Lung (tissue), 12 donors: ENCODE measurements around the gene EGFR. TPM values are rescaled to one million over a fixed set of nuclear protein-coding genes. Genes with fewer than 3 reads are reported as not detected.

ENCODE experiments used
- ATAC-seq: fragments of 200-7000 bp; cut with Tn5 transposase; one replicate; pipeline ENCODE4 v1.9.1; 2020; ENCODE audit warnings: moderate number of reproducible peaks; ENCODE audit not compliant: insufficient read depth, low FRiP score
- DNase-seq, 3 donors: peaks; one replicate each; pipeline ENCODE4 v3.0.0-alpha.2; 2013 to 2017
- H3K27ac ChIP-seq, 2 donors: one replicate each; pipeline ENCODE4 v1.5.1; 2013; ENCODE audit warnings: mild to moderate bottlenecking in 2 of 2, moderate library complexity in 2 of 2, control low read depth in 1 of 2, inconsistent platforms in 1 of 2, low read depth in 1 of 2, low read length in 1 of 2
- H3K27me3 ChIP-seq, 3 donors: one replicate each; pipeline ENCODE4 v1.5.1; 2013; ENCODE audit warnings: low read length in 2 of 3; ENCODE audit not compliant: control insufficient read depth in 3 of 3, insufficient read depth in 3 of 3
- H3K36me3 ChIP-seq, 4 donors: one replicate each; pipeline ENCODE4 v1.5.1; 2013; ENCODE audit warnings: low read length in 4 of 4, mild to moderate bottlenecking in 1 of 4, moderate library complexity in 1 of 4; ENCODE audit not compliant: control insufficient read depth in 4 of 4, insufficient read depth in 4 of 4
- H3K4me1 ChIP-seq, 5 donors: one replicate each; pipeline ENCODE4 v1.5.1; 2013; ENCODE audit warnings: low read length in 5 of 5, mild to moderate bottlenecking in 2 of 5, moderate library complexity in 1 of 5; ENCODE audit not compliant: control insufficient read depth in 5 of 5, insufficient read depth in 5 of 5
- H3K4me3 ChIP-seq: one replicate; pipeline ENCODE4 v1.5.1; 2013; ENCODE audit warnings: mild to moderate bottlenecking, control low read depth, moderate library complexity
- H3K9ac ChIP-seq, 2 donors: one replicate each; pipeline ENCODE4 v1.5.1; 2013; ENCODE audit warnings: low read length in 2 of 2, control low read depth in 1 of 2; ENCODE audit not compliant: insufficient read depth in 1 of 2
- H3K9me3 ChIP-seq, 4 donors: one replicate each; pipeline ENCODE4 v1.5.1; 2013; ENCODE audit warnings: low read length in 3 of 4, mild to moderate bottlenecking in 1 of 4, moderate library complexity in 1 of 4; ENCODE audit not compliant: control insufficient read depth in 4 of 4, insufficient read depth in 3 of 4
- WGBS, 2 donors: extraction: QIAGEN DNeasy Blood & Tissue Kit; methylation state at CpG; one replicate each; pipeline ENCODE4 v1.1.7; 2013; 5-methylcytosine and 5-hydroxymethylcytosine counted together
- polyA plus RNA-seq, 2 donors: library from polyadenylated mRNA; stranded (reverse); fragments of 200-250 nt; gene quantifications; one replicate each; pipeline ENCODE4 v1.2.1, GENCODE V29; 2013
- total RNA-seq, 2 donors: library from RNA; depleted of rRNA in 1 of 2; stranded (reverse); fragments of >200 nt in 1 of 2; gene quantifications; one replicate each; pipeline ENCODE4 v1.2.1, GENCODE V29; 2014 to 2021
- TF ChIP-seq, protein P1 (sequence below): IDR thresholded peaks from 2 replicates; pipeline ENCODE4 v1.5.1; 2012; ENCODE audit warnings: mild to moderate bottlenecking; ENCODE audit errors: control extremely low read depth, extremely low read depth
- donor health status: control.
- donor health status: control.
- donor health status: Bipolar disorder and iron deficiency.
- donor health status: healthy.
- donor health status: DM: yes; HTN: yes; CAD: no.

EGFR gene
- total and polyA plus RNA-seq, 4 donors = 11.6 to 78.7 (median 37.1) TPM

DNA sequence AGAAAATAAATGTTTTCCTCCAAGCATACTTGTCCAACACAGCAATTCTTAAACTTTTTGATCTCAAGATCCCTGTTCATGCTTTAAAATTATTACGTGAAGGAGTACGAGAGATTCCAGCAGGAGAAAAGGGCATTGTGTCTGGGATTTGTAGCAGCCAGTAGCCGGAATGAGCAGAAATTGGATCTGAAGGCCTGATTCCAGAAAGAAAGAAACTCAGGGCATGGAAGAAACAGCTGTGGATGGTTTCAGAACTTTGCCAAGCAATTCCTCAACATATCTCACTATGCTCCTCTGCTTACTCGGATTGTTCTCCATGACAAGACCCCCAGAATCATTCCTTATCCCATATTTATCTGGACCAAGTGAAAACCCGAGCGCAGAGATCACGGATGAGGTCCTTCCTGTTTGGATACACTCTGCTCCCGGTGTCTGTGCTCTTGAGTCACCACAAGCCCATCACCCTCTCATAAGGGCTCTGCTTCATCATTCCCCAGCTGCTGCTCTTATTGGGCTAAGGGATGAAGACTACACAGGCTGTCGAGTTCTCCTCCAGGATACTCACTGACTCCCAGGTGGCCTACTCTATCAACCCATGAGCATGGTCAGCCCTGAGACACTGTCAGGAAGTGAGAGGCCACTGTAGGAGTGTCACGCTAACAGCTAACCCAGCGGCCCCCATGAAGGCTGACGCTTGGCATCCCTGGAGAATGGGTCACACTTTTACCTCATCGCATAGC is 225.4 kb downstream of the EGFR start:
- Histone ChIP-seq H3K27me3 (no peaks in the 10 kb centered on the region), H3K9me3 (no peaks in the 10 kb centered on the region), H3K4me1 (peaks cover 0 to 5% (median 0%) of the 10 kb centered on the region in 5 donors), H3K36me3 (no peaks in the 10 kb centered on the region), H3K27ac (no peak overlapping the region), H3K9ac (no peak overlapping the region), H3K4me3 (no peak overlapping the region)
- WGBS, 2 donors = 82 to 91% methylated on average over 13 of the region's 13 CpGs
- DNase-seq = no peak
- TF ChIP-seq, protein P1, sequence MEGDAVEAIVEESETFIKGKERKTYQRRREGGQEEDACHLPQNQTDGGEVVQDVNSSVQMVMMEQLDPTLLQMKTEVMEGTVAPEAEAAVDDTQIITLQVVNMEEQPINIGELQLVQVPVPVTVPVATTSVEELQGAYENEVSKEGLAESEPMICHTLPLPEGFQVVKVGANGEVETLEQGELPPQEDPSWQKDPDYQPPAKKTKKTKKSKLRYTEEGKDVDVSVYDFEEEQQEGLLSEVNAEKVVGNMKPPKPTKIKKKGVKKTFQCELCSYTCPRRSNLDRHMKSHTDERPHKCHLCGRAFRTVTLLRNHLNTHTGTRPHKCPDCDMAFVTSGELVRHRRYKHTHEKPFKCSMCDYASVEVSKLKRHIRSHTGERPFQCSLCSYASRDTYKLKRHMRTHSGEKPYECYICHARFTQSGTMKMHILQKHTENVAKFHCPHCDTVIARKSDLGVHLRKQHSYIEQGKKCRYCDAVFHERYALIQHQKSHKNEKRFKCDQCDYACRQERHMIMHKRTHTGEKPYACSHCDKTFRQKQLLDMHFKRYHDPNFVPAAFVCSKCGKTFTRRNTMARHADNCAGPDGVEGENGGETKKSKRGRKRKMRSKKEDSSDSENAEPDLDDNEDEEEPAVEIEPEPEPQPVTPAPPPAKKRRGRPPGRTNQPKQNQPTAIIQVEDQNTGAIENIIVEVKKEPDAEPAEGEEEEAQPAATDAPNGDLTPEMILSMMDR = no peak
- ATAC-seq = no peak

DNA sequence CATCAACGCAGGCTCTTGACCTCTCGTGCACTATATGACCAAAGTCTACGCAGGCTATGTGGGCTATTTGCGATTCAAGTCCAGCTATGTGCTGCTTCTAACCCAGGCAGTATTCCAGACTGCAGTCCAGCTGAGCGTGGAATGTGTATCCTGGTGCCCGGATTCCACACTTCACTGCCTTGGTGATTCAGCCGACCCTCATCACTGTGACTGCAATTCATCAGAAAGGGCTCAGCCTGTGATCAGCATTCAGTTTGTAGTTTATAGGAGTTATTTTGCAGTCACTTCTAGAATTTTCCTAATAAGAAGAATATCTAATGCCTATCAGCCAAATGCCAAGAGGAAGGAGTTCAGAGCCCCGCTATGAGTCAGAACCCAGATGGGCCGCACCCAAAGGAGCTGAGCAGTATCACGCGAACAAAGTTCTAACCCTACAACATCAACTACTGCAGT is 226.5 kb downstream of the EGFR start:
- Histone ChIP-seq H3K27me3 (no peaks in the 10 kb centered on the region), H3K36me3 (no peaks in the 10 kb centered on the region), H3K4me3 (no peak overlapping the region), H3K9me3 (no peaks in the 10 kb centered on the region), H3K9ac (no peak overlapping the region), H3K4me1 (peaks cover 0 to 5% (median 0%) of the 10 kb centered on the region in 5 donors), H3K27ac (no peak overlapping the region)
- 76 to 89% methylated on average over 11 of the region's 11 CpGs for whole genome bisulfite sequencing, 2 donors
- no peak for DNase-seq
- TF ChIP-seq, protein P1 = no peak
- no peak for ATAC-seq

DNA sequence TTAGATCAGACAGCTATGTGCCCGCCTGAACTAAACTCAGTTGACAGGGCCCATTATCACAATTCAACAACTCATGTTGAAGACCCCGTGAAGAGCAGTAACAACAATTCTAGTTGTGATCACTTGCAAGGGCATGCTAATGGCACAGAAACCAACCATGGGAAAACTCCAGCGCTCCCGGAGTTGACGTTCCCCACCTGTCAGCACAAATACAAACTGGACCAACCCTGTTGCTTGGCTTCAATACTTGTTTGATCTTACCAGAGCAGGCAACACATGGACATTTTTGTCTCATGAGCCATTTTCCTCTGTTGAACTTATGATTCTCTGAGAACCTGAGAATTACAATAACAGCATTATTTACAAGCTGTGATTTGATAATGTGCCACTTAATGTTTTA is 227.4 kb downstream of the EGFR start:
- DNase-seq (peak in 2 of 3 donors; percentile 31 to 41), ATAC-seq (no peak)
- H3K27ac ChIP-seq = no peak overlapping the region
- no peaks in the 10 kb centered on the region for H3K36me3 ChIP-seq
- no peaks in the 10 kb centered on the region for H3K9me3 ChIP-seq
- peaks cover 0 to 5% (median 0%) of the 10 kb centered on the region in 5 donors for H3K4me1 ChIP-seq
- no peak overlapping the region for H3K4me3 ChIP-seq
- no peaks in the 10 kb centered on the region for H3K27me3 ChIP-seq
- TF ChIP-seq, protein P1 = no peak
- no peak overlapping the region for H3K9ac ChIP-seq
- 88 to 91% methylated on average over 5 of the region's 5 CpGs for WGBS, 2 donors
